Measurements from ENCODE around the gene GPR65. TPM values are rescaled to one million over a fixed set of nuclear protein-coding genes. Genes with fewer than 3 reads are reported as not detected.

GPR65 gene
- total RNA-seq, 2 donors from 2014 or later = 20.4 to 35.0 TPM

Other genes with a start within 250 kb of the GPR65 start
- gene GALC, start 12.0 kb upstream of the GPR65 start, total RNA-seq = 10 to 100 TPM; 25.1 to 27.0 TPM

Measured in natural killer cell treated with Interleukin-12 subunit alpha and Interleukin-12 subunit beta and Interleukin-15 and Interleukin-18, amount 100 ng/mL, for 72 hours (primary cell).